SJSA1 (cell line): ENCODE data around the gene FOXQ1. TPM values are rescaled to one million over a fixed set of nuclear protein-coding genes. Genes with fewer than 3 reads are reported as not detected.

ENCODE experiments used
- DNase-seq, 2 experiments: peaks; one replicate each; pipeline ENCODE4 v3.0.0-alpha.2; 2015 to 2020; ENCODE audit warnings: low spot score in 2 of 2, low read depth in 1 of 2
- H3K27ac ChIP-seq: fragments of 250-450 bp; sonication (Bioruptor Pico); 2 replicates; pipeline ENCODE4 v1.5.1; 2020; ENCODE audit warnings: mild to moderate bottlenecking, moderate library complexity
- H3K27me3 ChIP-seq: fragments of 250-450 bp; sonication (Bioruptor Pico); replicated peaks from 2 replicates; pipeline ENCODE4 v1.5.1; 2020; ENCODE audit warnings: mild to moderate bottlenecking, moderate library complexity
- H3K36me3 ChIP-seq: fragments of 250-450 bp; sonication (Bioruptor Pico); 2 replicates; pipeline ENCODE4 v1.5.1; 2020; ENCODE audit warnings: mild to moderate bottlenecking
- H3K4me1 ChIP-seq: fragments of 250-450 bp; sonication (Bioruptor Pico); replicated peaks from 2 replicates; pipeline ENCODE4 v1.6.1; 2021; ENCODE audit warnings: mild to moderate bottlenecking
- H3K4me3 ChIP-seq: fragments of 250-450 bp; sonication (Bioruptor Pico); 2 replicates; pipeline ENCODE4 v1.5.1; 2020; ENCODE audit warnings: mild to moderate bottlenecking
- H3K9me3 ChIP-seq: fragments of 250-450 bp; sonication (Bioruptor Pico); replicated peaks from 2 replicates; pipeline ENCODE4 v1.5.1; 2020; ENCODE audit warnings: mild to moderate bottlenecking
- total RNA-seq: library from RNA; depleted of rRNA; stranded (reverse); fragments of >200 nt; shearing (Covaris generic); gene quantifications from 2 replicates; pipeline ENCODE4 v1.2.3, GENCODE V29; 2014; rRNA removed

The FOXQ1 gene, protein sequence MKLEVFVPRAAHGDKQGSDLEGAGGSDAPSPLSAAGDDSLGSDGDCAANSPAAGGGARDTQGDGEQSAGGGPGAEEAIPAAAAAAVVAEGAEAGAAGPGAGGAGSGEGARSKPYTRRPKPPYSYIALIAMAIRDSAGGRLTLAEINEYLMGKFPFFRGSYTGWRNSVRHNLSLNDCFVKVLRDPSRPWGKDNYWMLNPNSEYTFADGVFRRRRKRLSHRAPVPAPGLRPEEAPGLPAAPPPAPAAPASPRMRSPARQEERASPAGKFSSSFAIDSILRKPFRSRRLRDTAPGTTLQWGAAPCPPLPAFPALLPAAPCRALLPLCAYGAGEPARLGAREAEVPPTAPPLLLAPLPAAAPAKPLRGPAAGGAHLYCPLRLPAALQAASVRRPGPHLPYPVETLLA
- total RNA-seq = 0.66 and 2.0 TPM in 2 replicates

DNA sequence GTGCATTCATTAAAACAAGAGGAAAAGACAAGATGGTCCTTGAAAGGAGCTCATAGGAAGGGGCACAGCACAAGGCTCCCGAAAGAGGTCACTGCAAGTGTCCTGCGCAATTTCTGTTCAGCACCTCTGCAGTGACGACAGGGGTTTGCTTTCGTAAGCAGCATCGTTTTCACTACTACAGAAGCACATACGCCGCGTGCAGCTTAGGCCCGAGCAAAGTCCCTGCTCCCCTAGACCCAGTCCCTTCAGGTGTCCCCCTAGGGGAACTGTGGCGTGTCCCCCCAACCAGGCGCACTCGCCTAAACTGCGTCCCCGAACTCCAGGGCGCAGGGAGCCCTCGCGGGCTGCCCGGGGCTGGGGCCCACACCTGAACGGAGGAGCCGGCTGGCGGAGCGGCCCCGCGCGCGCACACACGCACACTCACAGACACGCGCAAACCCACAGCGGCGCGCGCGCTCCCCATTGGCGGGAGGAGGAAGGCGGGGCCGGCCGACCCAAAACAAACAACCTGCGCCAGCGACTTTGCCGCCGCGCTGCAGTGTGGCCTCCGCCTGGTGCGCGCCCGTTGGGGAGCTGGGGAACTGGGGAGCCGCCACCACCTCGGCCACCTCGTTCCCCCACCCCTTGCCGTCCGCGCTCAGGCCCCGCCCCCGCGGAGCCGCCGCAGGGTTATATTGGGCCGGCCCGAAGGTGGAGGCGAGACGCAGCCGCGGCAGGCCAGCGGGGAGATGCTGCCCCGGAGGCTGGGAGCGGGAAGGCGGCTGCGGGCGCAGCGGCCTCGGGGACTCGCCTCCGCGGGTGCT is at the start of gene FOXQ1:
TSS of gene FOXQ1 (plus strand) at position 699 of the 803 bp plus-strand sequence. CDS start 607 bp downstream, outside the sequence.
- Histone ChIP-seq H3K4me3 (peak within 1 kb of the TSS; percentile 48), H3K9me3 (no peaks in the 10 kb centered on the region), H3K36me3 (no peaks in the 10 kb centered on the region), H3K4me1 (peaks cover 36% of the 10 kb centered on the region), H3K27ac (no peak within 1 kb of the TSS), H3K27me3 (no peaks in the 10 kb centered on the region)
- DNase-seq = peak in 1 of 2 experiments; percentile 67

DNA sequence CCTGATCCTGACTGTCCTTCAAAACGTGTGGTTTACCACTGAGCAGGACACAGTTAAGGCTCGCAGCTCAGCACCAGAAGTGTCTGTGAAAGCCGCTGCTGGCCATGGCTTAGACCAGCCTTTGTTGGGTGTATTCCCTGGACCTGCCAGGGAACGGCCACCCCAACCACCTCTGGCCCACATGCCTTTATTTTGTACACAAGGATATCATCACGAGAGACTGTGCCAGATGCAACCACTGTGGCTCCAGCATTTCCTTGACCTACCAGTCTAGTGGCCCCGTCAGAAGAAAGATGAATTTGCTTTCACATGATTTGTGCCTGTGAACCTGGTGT is 49.2 kb upstream of the FOXQ1 start:
- no peaks in the 10 kb centered on the region for H3K27me3 ChIP-seq
- H3K4me1 ChIP-seq = peaks cover 15% of the 10 kb centered on the region
- no peak overlapping the region for H3K4me3 ChIP-seq
- H3K27ac ChIP-seq = no peak overlapping the region
- no peaks in the 10 kb centered on the region for H3K36me3 ChIP-seq
- no peak for DNase-seq
- no peaks in the 10 kb centered on the region for H3K9me3 ChIP-seq

DNA sequence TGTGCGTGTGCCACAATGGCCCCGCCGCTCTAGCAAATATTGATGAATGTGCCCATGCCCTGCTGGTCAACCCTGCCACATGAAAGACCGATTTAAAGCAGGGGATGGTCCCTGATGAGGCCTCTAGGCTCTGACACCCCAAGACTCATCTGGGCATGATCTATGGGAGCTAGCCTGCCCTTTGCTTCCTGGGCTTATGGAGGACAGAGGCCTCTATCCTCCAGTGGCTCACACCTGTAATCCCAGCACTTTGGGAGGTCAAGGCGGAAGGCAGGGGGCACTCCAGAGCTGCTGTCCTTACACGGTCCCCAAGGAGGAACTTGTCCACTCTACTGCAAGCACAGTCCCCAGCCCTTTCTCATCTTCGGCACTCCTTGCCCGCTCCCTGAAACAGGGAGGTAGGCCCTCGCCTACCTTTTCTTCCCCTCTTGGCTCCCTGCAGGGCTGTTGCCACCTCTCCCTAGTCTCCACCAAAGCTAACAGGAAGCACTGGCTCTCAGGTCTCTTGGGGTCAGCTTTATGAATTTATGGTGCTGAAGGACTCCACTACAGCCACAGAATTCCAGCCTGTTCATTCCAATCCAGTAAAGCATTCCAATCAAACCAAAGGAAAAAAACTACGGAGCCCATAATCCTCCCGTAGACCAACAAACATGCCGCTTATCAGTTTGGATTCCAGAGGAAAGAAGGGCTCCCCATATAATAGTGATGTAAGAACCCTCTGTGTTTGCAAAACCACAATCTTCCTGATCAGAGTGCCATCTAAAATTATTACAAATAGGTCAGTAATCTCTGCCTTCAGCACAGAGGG is 48.7 kb upstream of the FOXQ1 start:
- Histone ChIP-seq H3K9me3 (no peaks in the 10 kb centered on the region), H3K4me3 (no peak overlapping the region), H3K27ac (no peak overlapping the region), H3K4me1 (peaks cover 16% of the 10 kb centered on the region), H3K36me3 (no peaks in the 10 kb centered on the region), H3K27me3 (no peaks in the 10 kb centered on the region)
- peak in 1 of 2 experiments; percentile 14 for DNase-seq

GRCh38 chr6:1263850-1264377 is 48.0 kb upstream of the FOXQ1 start:
- DNase-seq = no peak
- H3K27ac ChIP-seq = no peak overlapping the region
- H3K9me3 ChIP-seq = no peaks in the 10 kb centered on the region
- H3K4me3 ChIP-seq = no peak overlapping the region
- H3K27me3 ChIP-seq = no peaks in the 10 kb centered on the region
- H3K36me3 ChIP-seq = no peaks in the 10 kb centered on the region
- peaks cover 16% of the 10 kb centered on the region for H3K4me1 ChIP-seq

DNA sequence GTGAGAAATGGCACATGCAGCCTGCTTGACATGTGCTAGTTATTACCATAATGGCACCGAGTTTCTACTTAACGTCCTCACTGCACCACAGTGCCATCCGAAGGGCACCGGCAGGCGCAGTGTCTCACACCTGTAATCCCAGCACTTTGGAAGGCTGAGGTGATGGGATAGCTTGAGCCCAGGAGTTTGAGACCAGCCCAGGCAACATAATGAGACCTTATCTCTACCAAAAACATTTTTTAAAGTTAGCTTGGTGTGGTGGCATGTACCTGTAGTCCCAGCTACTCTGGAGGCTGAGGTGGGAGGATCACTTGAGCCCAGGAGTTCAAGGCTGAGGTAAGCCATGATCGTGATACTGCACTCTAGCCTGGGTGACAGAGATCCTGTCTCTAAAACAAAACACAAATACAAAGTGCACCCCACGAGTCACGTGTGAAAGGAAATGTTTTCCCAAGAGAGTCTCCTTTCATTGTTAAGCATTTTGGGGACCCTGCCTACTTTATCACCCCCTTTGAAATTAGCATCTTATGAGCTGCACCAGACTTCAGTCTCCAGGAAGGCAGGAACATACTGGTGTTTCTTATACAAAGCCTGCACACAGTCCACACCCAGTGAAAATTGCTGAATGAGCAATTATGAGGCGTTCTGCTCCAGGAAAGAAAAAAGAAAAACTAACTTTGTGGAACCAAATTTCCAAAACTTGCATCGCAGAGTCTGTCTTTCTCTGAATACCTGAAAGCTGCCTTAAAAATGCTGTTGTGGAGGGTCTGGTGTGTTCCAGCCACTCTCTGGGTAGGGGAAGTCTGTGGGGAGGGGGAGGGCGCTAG is 47.1 kb upstream of the FOXQ1 start:
- Histone ChIP-seq H3K4me3 (no peak overlapping the region), H3K27me3 (no peaks in the 10 kb centered on the region), H3K9me3 (no peaks in the 10 kb centered on the region), H3K4me1 (peaks cover 16% of the 10 kb centered on the region), H3K36me3 (no peaks in the 10 kb centered on the region), H3K27ac (no peak overlapping the region)
- no peak for DNase-seq

DNA sequence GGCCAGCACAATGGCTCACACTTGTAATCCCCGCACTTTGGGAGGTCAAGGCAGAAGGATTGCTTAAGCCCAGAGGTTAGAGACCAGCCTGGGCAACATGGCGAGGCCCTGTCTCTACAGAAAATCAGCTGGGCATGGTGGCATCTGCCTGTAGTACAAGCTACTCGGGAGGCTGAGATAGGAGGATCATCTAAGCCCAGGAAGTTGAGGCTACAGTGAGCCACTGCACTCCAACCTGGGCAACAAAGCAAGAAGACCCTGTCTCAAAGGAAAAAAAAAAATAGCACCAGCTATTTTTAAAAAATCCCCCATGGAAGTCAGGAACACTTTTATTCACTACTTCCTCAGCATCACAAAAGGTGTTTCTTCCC is 45.2 kb upstream of the FOXQ1 start:
- Histone ChIP-seq H3K4me3 (no peak overlapping the region), H3K27ac (no peak overlapping the region), H3K36me3 (no peaks in the 10 kb centered on the region), H3K9me3 (no peaks in the 10 kb centered on the region), H3K27me3 (no peaks in the 10 kb centered on the region), H3K4me1 (peaks cover 16% of the 10 kb centered on the region)
- DNase-seq = no peak

- no peaks in the 10 kb centered on the region for H3K36me3 ChIP-seq
- H3K4me3 ChIP-seq = no peak overlapping the region
- DNase-seq = peak in 1 of 2 experiments; percentile 74
- 0 out of 2 replicates have a peak overlapping the region, but pooled peaks have one; percentile 4 for H3K27ac ChIP-seq
- H3K27me3 ChIP-seq = no peaks in the 10 kb centered on the region
- H3K9me3 ChIP-seq = no peaks in the 10 kb centered on the region
- H3K4me1 ChIP-seq = peaks cover 16% of the 10 kb centered on the region
Measured at GRCh38 chr6:1267057-1267732, 44.7 kb upstream of the FOXQ1 start.

DNA sequence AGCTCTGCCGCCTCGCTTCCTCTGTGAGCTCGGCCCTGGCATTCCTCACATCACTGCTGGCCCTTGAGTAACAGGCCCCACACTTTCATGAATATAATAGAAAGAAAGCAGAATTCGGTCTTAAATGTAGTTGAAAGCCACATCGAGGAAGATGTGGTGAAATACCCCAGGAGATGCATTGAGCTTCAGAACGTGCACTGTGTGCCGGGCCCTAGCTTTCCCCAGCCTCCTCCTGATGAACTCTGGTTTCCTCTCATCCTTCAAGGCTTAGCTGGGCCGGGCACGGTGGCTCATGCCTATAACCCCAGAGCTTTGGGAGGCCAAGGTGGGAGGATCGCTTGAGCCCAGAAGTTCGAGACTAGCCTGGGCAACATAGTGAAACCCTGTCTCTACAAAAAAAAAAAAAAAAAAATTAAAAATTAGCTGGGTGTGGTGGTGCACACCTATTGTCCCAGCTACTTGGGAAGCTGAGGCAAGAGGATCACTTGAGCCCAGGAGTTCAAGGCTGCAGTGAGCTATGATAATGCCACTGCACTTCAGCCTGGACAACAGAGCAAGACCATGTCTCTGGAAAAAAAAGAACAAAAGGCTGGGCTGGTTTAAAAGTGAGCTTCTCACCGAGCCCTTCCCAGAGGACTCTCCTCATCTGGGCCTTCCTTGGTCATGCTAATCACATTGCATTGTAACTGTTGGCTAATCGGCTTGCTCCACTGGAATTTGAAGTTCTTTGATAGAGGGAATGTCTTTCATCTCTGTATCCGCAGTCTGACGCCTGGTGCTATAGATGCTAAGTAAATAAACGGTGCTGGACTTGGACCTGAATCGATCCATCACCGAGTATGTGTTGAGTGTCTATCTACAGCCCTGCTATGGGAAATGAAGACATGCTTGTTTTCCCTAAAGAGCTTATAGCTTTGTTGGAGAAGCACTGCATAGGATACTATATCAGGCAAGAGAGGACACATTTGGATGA is 43.8 kb upstream of the FOXQ1 start:
- Histone ChIP-seq H3K27ac (0 out of 2 replicates have a peak overlapping the region, but pooled peaks have one; percentile 4), H3K4me3 (no peak overlapping the region), H3K27me3 (no peaks in the 10 kb centered on the region), H3K4me1 (peaks cover 16% of the 10 kb centered on the region), H3K36me3 (no peaks in the 10 kb centered on the region), H3K9me3 (no peaks in the 10 kb centered on the region)
- DNase-seq = no peak

GRCh38 chr6:1271071-1271763 is 40.7 kb upstream of the FOXQ1 start:
- Histone ChIP-seq H3K4me3 (no peak overlapping the region), H3K27ac (no peak overlapping the region), H3K27me3 (no peaks in the 10 kb centered on the region), H3K36me3 (no peaks in the 10 kb centered on the region), H3K4me1 (peaks cover 11% of the 10 kb centered on the region), H3K9me3 (no peaks in the 10 kb centered on the region)
- DNase-seq = no peak

DNA sequence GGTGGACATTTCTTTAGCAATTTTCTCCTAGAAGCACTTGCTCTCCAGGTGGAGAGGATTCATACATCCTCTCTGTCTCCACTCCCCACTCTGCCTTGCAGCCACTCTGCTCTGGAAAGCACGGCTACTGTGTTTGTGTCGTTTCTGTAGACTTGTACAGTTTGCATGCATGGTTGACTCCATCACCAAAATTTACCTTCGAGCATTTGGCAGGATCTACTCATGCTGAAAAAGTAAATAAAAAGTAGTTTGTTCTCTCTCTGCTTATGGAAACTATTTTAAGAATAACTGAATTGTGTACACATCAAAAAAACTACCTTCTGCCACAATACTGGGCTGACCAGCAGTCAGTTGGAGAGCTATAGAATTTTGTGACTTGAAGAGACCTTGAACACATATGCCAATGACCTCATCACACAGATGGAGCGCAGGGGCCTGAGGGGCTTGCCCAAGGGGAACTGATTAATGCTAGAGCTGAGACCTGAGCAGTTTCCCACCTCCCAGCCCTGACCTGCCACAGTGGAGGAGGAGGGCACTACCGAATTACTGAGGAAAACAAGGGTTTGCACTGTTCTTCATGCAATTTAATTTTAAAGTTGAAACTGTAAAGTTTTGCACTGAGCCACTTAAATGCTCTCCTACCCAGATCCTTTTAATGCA is 33.7 kb upstream of the FOXQ1 start:
- H3K9me3 ChIP-seq = no peaks in the 10 kb centered on the region
- H3K27ac ChIP-seq = no peak overlapping the region
- no peak for DNase-seq
- no peaks in the 10 kb centered on the region for H3K27me3 ChIP-seq
- no peaks in the 10 kb centered on the region for H3K36me3 ChIP-seq
- no peak overlapping the region for H3K4me3 ChIP-seq
- no peaks in the 10 kb centered on the region for H3K4me1 ChIP-seq

GRCh38 chr6:1279065-1279464 is 32.8 kb upstream of the FOXQ1 start:
- Histone ChIP-seq H3K4me1 (no peaks in the 10 kb centered on the region), H3K9me3 (no peaks in the 10 kb centered on the region), H3K36me3 (no peaks in the 10 kb centered on the region), H3K27ac (no peak overlapping the region), H3K27me3 (no peaks in the 10 kb centered on the region), H3K4me3 (no peak overlapping the region)
- no peak for DNase-seq
